Measurements from ENCODE around the gene AXIN2. TPM values are rescaled to one million over a fixed set of nuclear protein-coding genes. Genes with fewer than 3 reads are reported as not detected.
A peak's percentile ranks its signal among the peaks of the same experiment; 100 is the strongest.

Gene AXIN2, protein sequence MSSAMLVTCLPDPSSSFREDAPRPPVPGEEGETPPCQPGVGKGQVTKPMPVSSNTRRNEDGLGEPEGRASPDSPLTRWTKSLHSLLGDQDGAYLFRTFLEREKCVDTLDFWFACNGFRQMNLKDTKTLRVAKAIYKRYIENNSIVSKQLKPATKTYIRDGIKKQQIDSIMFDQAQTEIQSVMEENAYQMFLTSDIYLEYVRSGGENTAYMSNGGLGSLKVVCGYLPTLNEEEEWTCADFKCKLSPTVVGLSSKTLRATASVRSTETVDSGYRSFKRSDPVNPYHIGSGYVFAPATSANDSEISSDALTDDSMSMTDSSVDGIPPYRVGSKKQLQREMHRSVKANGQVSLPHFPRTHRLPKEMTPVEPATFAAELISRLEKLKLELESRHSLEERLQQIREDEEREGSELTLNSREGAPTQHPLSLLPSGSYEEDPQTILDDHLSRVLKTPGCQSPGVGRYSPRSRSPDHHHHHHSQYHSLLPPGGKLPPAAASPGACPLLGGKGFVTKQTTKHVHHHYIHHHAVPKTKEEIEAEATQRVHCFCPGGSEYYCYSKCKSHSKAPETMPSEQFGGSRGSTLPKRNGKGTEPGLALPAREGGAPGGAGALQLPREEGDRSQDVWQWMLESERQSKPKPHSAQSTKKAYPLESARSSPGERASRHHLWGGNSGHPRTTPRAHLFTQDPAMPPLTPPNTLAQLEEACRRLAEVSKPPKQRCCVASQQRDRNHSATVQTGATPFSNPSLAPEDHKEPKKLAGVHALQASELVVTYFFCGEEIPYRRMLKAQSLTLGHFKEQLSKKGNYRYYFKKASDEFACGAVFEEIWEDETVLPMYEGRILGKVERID
- under 0.01 TPM for total RNA-seq

DNA sequence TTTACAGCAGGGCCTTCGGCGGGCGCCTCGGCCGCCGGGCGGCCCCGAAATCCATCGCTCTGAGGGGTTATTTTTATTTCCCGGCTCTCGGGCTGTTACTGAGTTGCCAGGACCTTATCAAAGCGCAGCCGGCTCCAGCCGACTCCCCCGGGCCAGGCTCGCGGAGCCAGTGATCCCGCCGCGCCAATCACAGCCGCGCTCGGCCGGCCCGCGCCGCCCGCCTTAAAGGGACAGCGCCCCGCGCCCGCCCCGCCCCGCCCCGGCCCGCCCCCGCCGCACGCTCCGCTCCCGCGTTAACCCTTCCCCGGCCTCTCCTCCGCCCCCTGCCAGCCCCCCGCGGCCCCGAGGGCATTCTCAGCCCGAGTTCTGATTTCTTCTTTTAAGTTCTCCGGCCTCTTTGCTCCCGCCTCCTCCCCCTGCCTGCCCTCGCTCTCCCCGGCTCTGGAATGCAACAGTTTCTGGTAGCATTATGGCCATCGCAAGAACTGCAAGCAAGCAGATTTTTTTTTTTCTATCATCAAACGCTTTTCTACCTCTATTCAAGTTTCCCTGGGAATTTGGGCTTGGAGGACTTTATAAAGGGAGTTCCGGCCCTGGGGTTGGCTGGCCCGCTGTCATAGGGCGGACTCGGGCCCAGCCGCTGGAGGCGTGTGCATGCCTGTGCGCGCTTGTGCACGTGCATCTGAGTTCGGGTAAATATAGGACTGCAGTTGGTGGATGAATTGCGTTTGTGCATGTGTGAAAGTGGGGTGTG is at the start of gene AXIN2:
TSS of gene AXIN2 (minus strand) at position 197 of the 754 bp plus-strand sequence. CDS start 3,028 bp downstream, outside the sequence.
- peak; percentile 58 to 81 (median 70) for DNase-seq (ENCODE audit: low read depth in 2 of 3, low spot score in 2 of 3)

DNA sequence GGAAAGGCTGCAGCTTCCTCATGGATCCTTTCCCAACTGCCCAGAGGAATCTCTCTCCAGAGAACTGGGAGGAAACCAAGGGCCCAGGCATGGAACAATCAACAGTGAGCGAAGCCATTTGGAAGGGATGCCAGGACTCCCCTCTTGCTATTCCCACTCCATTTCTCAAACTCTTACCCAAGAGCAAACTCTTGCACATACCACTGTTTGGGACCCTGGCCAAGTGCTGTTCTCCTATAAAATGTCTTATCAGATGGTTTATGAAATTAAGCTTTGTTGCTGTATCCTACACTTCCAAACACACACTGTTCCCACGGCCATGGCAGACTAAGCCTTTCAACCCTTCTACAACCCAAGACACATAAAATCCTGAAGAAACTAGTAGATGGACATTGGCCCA is 48.3 kb upstream of the AXIN2 start:
- DNase-seq (ENCODE audit: low read depth in 2 of 3, low spot score in 2 of 3): no peak

GRCh38 chr17:65609286-65609685 is 47.8 kb upstream of the AXIN2 start:
- DNase-seq (ENCODE audit: low read depth in 2 of 3, low spot score in 2 of 3): no peak

GRCh38 chr17:65604070-65604469 is 42.6 kb upstream of the AXIN2 start:
- DNase-seq (ENCODE audit: low read depth in 2 of 3, low spot score in 2 of 3): no peak

DNA sequence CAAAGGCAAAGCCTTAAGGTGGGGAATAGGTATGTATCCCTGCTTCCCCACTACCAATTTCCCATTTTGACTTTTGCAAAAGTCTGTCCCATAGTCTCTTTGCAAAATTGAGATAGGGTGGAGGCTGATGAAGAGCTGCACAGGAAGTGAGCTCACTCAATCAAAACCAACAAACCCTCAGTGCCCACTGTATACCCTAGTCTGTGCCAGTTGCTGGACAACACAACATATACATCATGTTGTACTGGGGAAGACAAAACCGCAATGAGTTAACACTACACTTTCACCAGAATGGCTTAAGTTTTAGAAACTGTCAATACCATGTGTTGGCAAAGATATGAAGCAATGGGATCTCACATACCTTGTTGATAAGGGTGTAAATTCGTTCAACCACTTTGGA is 40.4 kb upstream of the AXIN2 start:
- no peak for DNase-seq (ENCODE audit: low read depth in 2 of 3, low spot score in 2 of 3)

DNA sequence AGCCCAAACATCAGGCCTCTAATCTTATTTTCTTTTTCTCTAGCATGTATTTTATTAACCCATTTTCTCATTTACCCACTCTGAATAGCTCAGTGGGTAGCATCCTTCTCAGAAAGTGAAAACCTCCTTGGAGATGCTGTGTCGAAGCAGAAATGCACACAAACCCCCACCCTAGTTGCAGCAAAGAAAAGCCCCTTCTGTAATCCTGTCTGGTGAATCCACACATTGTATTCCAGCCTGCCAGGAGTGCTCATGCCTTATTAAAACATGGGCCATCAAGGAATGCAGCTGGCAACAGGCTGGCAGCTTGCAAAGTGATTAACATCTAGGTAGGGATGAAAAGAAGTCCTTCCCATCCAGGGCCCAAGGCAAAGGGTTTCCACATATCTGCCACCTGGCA is 39.7 kb upstream of the AXIN2 start:
- DNase-seq (ENCODE audit: low read depth in 2 of 3, low spot score in 2 of 3): no peak

DNA sequence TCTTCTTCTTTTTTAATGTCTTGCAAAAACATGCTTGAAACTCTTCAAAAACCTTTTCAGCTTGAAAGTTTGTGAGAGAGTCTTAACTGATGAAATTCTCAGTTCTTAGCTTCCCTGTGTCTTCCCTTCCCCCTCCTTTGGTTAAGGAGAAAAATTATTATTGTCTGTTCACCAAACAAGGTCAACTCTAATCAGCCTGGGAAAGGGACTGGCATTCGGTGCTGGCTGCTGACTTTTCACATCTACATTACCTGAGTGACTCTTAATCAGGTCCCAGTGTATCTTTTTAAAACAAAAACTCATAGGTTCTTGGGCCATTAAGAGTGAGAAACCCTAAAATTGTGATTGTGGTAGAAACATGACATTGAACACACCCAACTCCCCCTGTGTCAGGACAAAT is 39.1 kb upstream of the AXIN2 start:
- no peak for DNase-seq (ENCODE audit: low read depth in 2 of 3, low spot score in 2 of 3)

- no peak for DNase-seq (ENCODE audit: low read depth in 2 of 3, low spot score in 2 of 3)
These were observed 38.2 kb upstream of the AXIN2 start for GRCh38 chr17:65599650-65600049.

- DNase-seq (ENCODE audit: low read depth in 2 of 3, low spot score in 2 of 3): no peak
These were observed 37.3 kb upstream of the AXIN2 start for GRCh38 chr17:65598746-65599145.

DNA sequence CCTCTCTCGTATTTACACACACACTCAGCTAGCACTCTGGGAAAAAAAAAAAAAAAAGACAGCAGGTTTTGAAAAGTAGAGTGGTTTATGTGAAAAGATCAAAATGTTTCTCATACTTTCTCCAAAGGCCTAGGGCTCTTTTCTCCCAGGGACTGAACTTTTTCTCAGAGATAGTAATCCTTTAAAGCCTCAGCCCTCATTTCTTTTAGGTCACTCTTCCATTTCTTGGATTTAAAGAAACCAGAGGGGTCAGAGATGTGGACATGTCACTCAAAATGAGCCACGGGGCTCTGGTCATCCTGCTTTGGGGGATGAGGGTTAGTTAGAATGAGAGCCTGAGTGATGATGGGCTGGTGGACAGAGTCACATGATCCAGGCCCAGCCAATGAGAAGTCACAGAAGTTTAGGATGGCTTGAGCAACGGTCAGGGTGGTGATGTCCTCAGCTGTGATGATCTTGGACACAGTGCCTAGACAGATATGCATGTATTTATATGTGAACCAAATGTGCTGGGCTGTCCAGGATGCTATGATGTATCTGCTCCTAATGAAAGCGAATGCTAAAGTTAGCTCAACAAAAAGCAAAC is 33.7 kb upstream of the AXIN2 start:
- DNase-seq (ENCODE audit: low read depth in 2 of 3, low spot score in 2 of 3): no peak

- no peak for DNase-seq (ENCODE audit: low read depth in 2 of 3, low spot score in 2 of 3)
These were observed 32.7 kb upstream of the AXIN2 start for GRCh38 chr17:65593855-65594845.

GRCh38 chr17:65593092-65593854 is 31.8 kb upstream of the AXIN2 start:
- DNase-seq (ENCODE audit: low read depth in 2 of 3, low spot score in 2 of 3): no peak

DNA sequence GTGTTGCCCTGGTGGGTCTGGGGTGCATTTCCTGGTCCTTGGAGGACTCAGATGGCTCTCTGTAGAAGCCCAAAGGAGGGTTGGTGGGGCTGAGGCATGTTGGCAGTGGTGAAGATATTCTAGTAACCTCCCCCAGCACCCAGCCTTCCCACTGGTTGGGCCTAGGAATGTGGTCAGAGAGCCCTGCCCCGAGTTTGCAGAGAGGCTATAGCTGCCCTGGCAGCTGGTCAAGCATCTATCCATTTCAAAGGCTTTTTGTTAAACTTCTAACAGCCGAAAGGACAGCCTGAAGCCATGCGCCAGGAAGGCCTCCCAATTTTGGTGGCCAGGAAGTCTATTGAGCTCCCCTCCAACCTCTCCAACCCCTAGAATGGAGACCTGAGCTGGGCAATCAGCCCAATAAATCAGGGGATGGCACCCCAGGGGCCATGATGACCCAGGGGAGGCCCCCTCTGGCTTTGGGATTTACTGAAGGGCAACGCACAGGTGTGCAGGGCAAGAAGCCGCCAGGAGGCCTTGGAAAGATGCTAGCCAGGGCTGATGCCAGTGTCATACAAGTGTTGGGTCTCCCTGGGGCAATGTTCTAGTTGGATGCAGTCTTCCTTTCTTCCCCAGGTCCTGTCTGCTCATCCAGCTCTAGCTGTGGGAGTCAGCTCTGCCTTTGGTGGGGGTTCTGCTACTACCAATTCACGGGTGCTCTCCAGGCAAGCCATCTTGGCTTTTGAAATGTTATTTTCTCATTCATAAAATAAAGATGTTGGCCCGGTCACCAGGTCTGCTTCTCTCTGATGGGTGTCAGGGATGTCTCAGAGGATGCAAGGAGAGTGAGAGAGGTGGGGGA is 30.9 kb upstream of the AXIN2 start:
- no peak for DNase-seq (ENCODE audit: low read depth in 2 of 3, low spot score in 2 of 3)

DNA sequence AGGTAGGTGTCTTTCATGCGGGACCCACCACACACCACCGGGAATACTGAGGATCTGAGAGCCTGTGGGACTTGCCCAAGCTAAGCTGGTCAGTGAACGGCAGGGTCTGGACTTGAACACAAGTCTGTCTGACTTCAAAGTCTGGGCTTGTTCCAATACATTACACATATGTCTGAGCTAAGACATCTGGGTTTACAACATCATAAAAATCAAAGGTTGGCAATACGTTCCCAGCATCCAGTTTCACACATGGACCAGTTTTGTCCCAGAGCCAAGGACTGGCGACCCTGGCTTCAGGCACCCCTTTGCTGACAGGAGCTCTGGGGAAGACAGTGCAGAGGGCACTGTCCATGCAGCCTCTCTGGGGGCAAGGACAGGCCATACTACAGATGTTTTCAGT is 27.9 kb upstream of the AXIN2 start:
- DNase-seq (ENCODE audit: low read depth in 2 of 3, low spot score in 2 of 3): no peak

DNA sequence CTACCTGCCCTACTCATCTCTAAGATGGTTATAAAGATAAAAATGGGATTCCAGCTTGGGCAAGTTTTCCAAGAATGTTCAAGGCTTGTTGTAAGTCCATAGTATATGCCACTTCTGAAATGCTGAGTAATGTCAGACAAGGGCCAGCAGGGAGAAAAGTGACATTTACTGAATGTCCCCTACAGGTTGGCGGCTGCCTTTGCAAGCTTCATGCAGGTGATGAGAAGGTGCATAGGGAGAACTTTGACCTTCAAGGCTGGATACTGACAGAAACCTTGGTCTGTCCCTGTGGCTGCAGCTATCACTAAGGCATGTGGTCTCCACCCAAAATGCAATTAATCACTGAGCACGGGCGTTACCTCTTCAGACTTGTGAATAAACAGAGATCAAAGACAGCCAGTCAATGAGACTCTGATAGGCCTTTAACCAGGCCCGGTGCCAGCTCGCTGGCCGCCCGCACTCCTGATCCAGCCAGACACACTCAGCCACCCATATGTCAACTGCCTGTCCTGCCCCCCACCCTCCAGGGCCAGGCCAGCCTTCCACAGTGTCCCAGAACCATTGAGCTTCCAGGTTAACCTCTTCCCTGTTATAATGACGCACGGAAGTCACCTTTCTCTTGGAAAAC is 26.8 kb upstream of the AXIN2 start:
- no peak for DNase-seq (ENCODE audit: low read depth in 2 of 3, low spot score in 2 of 3)

DNA sequence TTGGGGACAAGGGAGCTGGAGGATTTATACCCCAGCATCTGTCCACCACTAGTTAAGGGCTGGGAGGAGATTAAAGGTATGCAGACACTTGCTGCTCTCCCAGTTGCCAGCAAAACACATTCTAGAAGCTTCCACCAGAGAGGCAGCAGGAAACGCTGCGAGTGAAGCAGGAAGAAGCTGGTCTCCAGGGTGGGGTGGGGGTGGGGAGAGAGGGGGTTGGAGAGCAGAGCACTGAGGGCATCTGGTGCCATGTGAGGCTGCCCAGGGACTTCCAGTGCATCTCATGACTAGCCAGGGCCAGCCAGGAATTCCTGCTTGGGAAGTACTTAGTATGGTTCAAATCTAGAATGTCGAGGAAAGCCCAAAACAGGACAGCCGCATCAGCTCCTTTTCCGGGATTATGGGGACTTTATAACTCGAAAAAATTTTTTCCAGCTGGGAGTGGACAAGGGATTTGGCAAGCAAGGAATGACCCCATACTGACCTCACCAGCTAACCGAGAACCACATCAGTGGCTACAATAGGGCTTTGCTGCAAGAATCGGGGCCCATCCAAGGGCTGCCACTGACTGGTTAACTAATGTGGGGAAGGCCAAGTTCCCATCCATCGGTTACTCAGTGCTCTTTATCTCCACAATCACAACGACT is 26.2 kb upstream of the AXIN2 start:
- DNase-seq (ENCODE audit: low read depth in 2 of 3, low spot score in 2 of 3): no peak

DNA sequence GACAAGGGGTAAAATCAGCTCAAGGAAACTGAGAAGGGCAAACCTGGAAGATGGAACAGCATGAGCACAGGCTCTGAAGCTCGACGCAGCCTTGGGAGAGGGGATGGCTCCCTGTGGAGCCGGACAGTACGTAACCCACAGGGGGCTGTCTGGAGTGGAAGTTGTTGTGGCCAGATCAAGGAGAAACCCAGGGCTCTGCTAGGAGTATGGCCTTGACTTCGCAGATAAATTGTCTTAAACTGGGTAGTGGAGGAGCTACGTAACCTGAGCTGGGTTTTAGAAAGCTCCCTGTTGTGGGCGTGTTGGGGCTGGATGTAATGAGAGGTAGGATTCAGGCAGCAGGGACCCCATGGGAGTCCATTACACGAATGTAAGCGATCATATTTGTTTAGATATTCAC is 25.5 kb upstream of the AXIN2 start:
- no peak for DNase-seq (ENCODE audit: low read depth in 2 of 3, low spot score in 2 of 3)
